Neutrophil (primary cell): ENCODE data around the gene TMEM182.

Source experiments
- H3K27ac ChIP-seq: fragments of 200-600 bp; sonication (generic); 2 replicates; pipeline ENCODE4 v1.5.1; 2016; ENCODE audit warnings: mild to moderate bottlenecking, moderate library complexity
- H3K27me3 ChIP-seq: fragments of 200-600 bp; sonication (generic); 2 replicates; pipeline ENCODE4 v1.6.0; 2016; ENCODE audit warnings: mild to moderate bottlenecking
- H3K36me3 ChIP-seq: fragments of 200-600 bp; sonication (generic); 2 replicates; pipeline ENCODE4 v1.5.1; 2017
- H3K4me1 ChIP-seq, 2 experiments: fragments of 200-600 bp in 1 of 2; sonication (generic) in 1 of 2; 1 replicate in 1 of 2; 2 replicates in 1 of 2; pipeline versions ENCODE4 v1.5.1 to v1.6.1; 2013 to 2016; ENCODE audit warnings: low read depth in 1 of 2, low read length in 1 of 2, mild to moderate bottlenecking in 1 of 2, moderate library complexity in 1 of 2; ENCODE audit not compliant: control insufficient read depth in 1 of 2, insufficient read depth in 1 of 2
- H3K4me3 ChIP-seq, 2 experiments: fragments of 200-600 bp in 1 of 2; sonication (generic) in 1 of 2; 1 replicate in 1 of 2; 2 replicates in 1 of 2; pipeline ENCODE4 v1.5.1; 2013 to 2016; ENCODE audit warnings: low read depth in 1 of 2, low read length in 1 of 2, mild to moderate bottlenecking in 1 of 2, moderate library complexity in 1 of 2
- H3K9me3 ChIP-seq: fragments of 200-600 bp; sonication (generic); 2 replicates; pipeline ENCODE4 v1.5.1; 2016
- TF ChIP-seq, protein P1 (sequence below): fragments of 200-600 bp; sonication (generic); IDR thresholded peaks from 2 replicates; pipeline ENCODE4 v1.5.1; 2016; ENCODE audit warnings: antibody characterized with exemption

Gene TMEM182

DNA sequence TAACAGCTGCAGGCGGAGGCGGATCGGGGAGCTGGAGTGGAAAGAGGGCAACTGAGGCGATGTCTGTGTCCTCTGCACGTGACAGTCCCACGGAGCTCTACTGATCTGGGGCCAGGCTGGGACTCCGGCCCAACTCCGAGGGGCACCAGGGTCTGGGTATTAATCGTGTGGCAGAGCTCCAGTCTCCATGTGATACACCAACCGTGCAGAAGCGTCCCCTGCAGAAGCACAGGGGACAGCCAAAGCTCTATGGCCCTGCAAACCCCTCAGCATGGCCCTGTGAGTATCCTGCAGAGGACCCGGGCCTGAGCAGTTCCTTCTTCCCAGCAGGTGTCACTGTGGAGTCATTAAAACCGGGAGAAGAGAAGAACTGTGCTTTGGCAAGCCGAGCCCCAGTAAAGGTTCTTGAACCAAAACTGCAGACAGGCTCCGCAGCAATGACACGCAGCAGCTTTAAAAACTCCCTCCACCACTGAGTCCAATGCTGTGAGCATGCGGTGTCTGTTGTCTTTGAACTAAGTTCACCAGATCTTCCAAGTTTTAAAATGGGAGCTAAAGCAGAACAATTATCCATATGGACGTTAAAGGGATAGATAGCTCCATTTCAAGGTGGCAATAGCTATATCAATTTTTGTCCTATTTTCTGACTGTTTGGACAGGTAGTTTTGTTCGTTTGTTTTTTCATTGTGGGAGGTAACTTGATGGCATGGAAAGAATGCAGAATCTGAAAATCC lies 79.4 kb downstream of the TMEM182 start:
- no peaks in the 10 kb centered on the region for H3K27me3 ChIP-seq
- TF ChIP-seq, protein P1, sequence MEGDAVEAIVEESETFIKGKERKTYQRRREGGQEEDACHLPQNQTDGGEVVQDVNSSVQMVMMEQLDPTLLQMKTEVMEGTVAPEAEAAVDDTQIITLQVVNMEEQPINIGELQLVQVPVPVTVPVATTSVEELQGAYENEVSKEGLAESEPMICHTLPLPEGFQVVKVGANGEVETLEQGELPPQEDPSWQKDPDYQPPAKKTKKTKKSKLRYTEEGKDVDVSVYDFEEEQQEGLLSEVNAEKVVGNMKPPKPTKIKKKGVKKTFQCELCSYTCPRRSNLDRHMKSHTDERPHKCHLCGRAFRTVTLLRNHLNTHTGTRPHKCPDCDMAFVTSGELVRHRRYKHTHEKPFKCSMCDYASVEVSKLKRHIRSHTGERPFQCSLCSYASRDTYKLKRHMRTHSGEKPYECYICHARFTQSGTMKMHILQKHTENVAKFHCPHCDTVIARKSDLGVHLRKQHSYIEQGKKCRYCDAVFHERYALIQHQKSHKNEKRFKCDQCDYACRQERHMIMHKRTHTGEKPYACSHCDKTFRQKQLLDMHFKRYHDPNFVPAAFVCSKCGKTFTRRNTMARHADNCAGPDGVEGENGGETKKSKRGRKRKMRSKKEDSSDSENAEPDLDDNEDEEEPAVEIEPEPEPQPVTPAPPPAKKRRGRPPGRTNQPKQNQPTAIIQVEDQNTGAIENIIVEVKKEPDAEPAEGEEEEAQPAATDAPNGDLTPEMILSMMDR: no peak
- no peak overlapping the region for H3K27ac ChIP-seq
- no peaks in the 10 kb centered on the region for H3K9me3 ChIP-seq
- H3K36me3 ChIP-seq: no peaks in the 10 kb centered on the region
- H3K4me3 ChIP-seq: no peak overlapping the region
- H3K4me1 ChIP-seq: peaks cover 13 to 16% of the 10 kb centered on the region in 2 experiments

DNA sequence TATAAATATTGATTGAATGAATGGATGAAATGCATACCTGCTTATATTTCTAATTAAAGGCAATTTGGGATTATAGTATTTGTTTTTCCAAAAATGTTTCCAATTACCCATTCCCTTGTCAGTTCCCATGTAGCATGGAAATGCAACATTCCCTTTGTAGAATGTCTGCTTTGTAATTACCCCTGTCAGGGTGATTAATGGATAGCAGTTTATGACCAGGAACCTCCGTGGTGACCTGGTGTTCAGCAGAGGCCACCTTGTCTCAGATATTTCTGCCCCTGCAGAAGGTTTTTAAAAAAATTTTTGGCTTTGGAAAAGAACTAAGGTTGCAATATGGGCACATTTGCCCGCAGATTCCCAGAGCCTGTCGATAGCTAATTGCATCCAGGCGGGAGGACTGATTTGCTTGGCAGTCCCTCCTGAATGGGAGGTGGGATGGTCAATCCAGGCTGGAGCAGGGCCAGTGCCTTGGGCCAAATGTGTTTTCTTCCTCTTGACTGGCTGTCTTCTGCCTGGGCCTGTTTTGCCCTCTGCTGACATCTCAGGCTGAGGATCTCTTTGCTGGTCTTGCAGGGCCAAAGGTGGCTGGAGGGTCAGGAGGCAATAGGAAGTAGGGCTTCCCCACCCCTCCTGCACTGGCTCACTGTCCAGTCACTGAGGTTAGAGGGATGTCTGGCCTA lies 82.1 kb downstream of the TMEM182 start:
- H3K27ac ChIP-seq: no peak overlapping the region
- H3K27me3 ChIP-seq: no peaks in the 10 kb centered on the region
- TF ChIP-seq, protein P1: no peak
- no peaks in the 10 kb centered on the region for H3K36me3 ChIP-seq
- no peak overlapping the region for H3K4me3 ChIP-seq
- H3K4me1 ChIP-seq: peaks cover 0 to 8% of the 10 kb centered on the region in 2 experiments
- no peaks in the 10 kb centered on the region for H3K9me3 ChIP-seq

DNA sequence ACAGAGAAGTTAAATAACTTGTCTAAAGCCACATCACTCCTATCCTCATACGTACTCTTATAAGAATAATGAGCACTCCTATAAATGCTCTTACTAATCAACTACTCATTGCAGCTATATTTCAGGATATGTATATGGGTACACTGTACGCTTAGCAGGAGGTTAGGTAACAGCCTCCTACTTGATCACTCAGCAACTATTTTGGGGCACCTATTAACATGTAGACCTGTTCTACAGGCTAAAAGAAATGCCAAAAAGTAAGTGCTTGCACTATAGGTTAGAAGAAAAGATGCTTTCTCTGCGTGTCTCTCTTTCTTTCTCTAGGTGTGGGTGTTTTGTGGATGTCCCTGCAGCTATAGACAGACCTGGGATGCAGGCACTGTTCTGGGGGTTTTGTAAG lies 83.1 kb downstream of the TMEM182 start:
- no peaks in the 10 kb centered on the region for H3K36me3 ChIP-seq
- H3K27ac ChIP-seq: no peak overlapping the region
- H3K4me1 ChIP-seq: peaks cover 0 to 9% of the 10 kb centered on the region in 2 experiments
- TF ChIP-seq, protein P1: no peak
- H3K4me3 ChIP-seq: no peak overlapping the region
- H3K9me3 ChIP-seq: no peaks in the 10 kb centered on the region
- H3K27me3 ChIP-seq: no peaks in the 10 kb centered on the region

DNA sequence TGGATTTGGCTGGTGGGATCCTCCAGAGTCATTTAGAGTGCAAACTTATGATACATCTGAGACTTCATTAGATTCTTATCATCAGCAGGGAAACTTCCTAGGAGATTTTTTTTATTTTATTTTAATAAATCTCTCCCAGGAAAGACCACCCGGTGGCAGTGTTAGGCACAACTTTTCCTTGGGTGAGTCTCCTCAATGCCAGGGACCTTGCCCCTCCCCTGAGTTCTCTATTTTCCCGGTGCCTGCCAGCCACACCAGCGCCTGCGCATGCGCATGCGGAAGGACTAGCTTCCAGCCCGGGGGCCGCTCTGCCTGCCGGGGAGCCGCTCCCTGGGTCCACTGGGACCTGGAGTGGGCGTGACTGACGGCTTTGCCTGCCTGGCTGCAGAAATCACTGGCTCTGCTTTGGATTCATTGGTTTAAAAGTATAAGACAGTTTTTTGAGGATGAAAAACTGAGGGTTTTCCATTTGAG lies 86.6 kb downstream of the TMEM182 start:
- Histone ChIP-seq H3K27ac (no peak overlapping the region), H3K36me3 (no peaks in the 10 kb centered on the region), H3K9me3 (no peaks in the 10 kb centered on the region), H3K4me3 (no peak overlapping the region), H3K4me1 (peaks cover 0 to 9% of the 10 kb centered on the region in 2 experiments), H3K27me3 (no peaks in the 10 kb centered on the region)
- TF ChIP-seq, protein P1: no peak

DNA sequence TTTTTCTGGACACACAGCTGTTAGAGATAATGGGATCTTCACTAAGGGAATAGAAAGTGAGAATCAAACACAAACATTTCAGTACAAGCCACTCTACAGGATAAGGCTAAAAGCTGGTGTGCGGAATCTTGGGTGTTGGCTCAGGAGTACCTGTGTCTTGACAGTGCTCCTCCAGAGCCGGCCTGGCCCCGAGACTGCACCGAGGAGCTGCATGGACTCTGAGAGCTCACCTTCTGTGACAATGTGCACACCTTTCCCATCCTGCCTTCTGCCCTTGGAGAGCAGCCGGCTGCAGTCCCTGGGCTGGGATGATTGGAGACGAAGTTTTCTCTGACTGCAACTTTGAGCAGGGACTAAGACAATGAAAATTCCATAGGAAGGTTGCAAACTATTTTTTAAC lies 89.1 kb downstream of the TMEM182 start:
- no peaks in the 10 kb centered on the region for H3K36me3 ChIP-seq
- H3K4me1 ChIP-seq: peaks cover 0 to 9% of the 10 kb centered on the region in 2 experiments
- no peak overlapping the region for H3K4me3 ChIP-seq
- no peaks in the 10 kb centered on the region for H3K27me3 ChIP-seq
- H3K27ac ChIP-seq: no peak overlapping the region
- H3K9me3 ChIP-seq: no peaks in the 10 kb centered on the region
- TF ChIP-seq, protein P1: no peak
